HG02798 (cell line): ENCODE results near the gene SLC4A9.
"Not testable (repeated sequence)": the region's sequence is repeated elsewhere in the genome, so short reads cannot be mapped to it uniquely, and the experiment has no call there.

Source experiments
- ATAC-seq: cut with Tn5 transposase; IDR thresholded peaks from one replicate; pipeline ENCODE4 v1.9.1; 2021; ENCODE audit warnings: mild to moderate bottlenecking; ENCODE audit not compliant: unreplicated experiment, poor library complexity

SLC4A9 gene

GRCh38 chr5:140393738-140394137, 33.7 kb downstream of the SLC4A9 start:
- no peak for ATAC-seq

GRCh38 chr5:140398379-140398811, 38.4 kb downstream of the SLC4A9 start:
- ATAC-seq, result no peak

GRCh38 chr5:140399979-140400729, 40.2 kb downstream of the SLC4A9 start:
- peak; percentile 1 for ATAC-seq

- peak; percentile 71 for ATAC-seq
Observed at GRCh38 chr5:140400730-140401361, 40.9 kb downstream of the SLC4A9 start.

- peak; percentile 86 for ATAC-seq
Observed at GRCh38 chr5:140401362-140402257, 41.6 kb downstream of the SLC4A9 start, which contains the start of gene ANKHD1. ANKHD1 (plus strand) TSS chr5:140401833; CDS start chr5:140401968, 135 bp downstream.

- ATAC-seq, result no peak
Observed at GRCh38 chr5:140402258-140403074, 42.5 kb downstream of the SLC4A9 start.

- ATAC-seq, result no peak
Observed at GRCh38 chr5:140403613-140404012, 43.6 kb downstream of the SLC4A9 start.

- ATAC-seq, result no peak
Observed at GRCh38 chr5:140408750-140409241, 48.8 kb downstream of the SLC4A9 start.

GRCh38 chr5:140413230-140413629, 53.2 kb downstream of the SLC4A9 start:
- no peak for ATAC-seq

GRCh38 chr5:140417235-140417634, 57.2 kb downstream of the SLC4A9 start:
- no peak for ATAC-seq

GRCh38 chr5:140418862-140419520, 59.0 kb downstream of the SLC4A9 start:
- ATAC-seq, result no peak

- no peak for ATAC-seq
Observed at GRCh38 chr5:140420226-140420570, 60.2 kb downstream of the SLC4A9 start.

- no peak for ATAC-seq
Observed at GRCh38 chr5:140420665-140421361, 60.8 kb downstream of the SLC4A9 start.

- ATAC-seq, result not testable (repeated sequence)
Observed at GRCh38 chr5:140421375-140421774, 61.4 kb downstream of the SLC4A9 start.

- ATAC-seq, result no peak
Observed at GRCh38 chr5:140423609-140424008, 63.6 kb downstream of the SLC4A9 start.

GRCh38 chr5:140424135-140424534, 64.1 kb downstream of the SLC4A9 start:
- no peak for ATAC-seq
